Kidney epithelial cell (primary cell): ENCODE results near the gene REXO1. TPM values are rescaled to one million over a fixed set of nuclear protein-coding genes. Genes with fewer than 3 reads are reported as not detected.

Experiments used
- DNase-seq: peaks from one replicate; pipeline ENCODE4 v3.0.0-alpha.2; 2010; ENCODE audit warnings: low read depth
- H3K27me3 ChIP-seq: 2 replicates; pipeline ENCODE4 v1.6.0; 2011; ENCODE audit warnings: low read length; ENCODE audit not compliant: control insufficient read depth, insufficient read depth
- H3K36me3 ChIP-seq: 2 replicates; pipeline ENCODE4 v1.5.1; 2011; ENCODE audit warnings: low read length; ENCODE audit not compliant: control insufficient read depth, insufficient read depth
- H3K4me3 ChIP-seq: 2 replicates; pipeline ENCODE4 v1.5.1; 2011; ENCODE audit warnings: low read depth, mild to moderate bottlenecking, control low read depth, low read length
- total RNA-seq: library from RNA; depleted of rRNA; stranded (reverse); fragments of >200 nt; gene quantifications from 2 replicates; pipeline ENCODE4 v1.2.3, GENCODE V29; 2015
- TF ChIP-seq, protein P1 (sequence below): IDR thresholded peaks from 2 replicates; pipeline ENCODE4 v1.5.1; 2011; ENCODE audit warnings: mild to moderate bottlenecking, moderate library complexity, low read length, control low read depth, inconsistent platforms; ENCODE audit not compliant: insufficient read depth, poor library complexity, severe bottlenecking

The REXO1 gene
- total RNA-seq, 1 donor from 2014 or later, result 18.8 TPM

DNA sequence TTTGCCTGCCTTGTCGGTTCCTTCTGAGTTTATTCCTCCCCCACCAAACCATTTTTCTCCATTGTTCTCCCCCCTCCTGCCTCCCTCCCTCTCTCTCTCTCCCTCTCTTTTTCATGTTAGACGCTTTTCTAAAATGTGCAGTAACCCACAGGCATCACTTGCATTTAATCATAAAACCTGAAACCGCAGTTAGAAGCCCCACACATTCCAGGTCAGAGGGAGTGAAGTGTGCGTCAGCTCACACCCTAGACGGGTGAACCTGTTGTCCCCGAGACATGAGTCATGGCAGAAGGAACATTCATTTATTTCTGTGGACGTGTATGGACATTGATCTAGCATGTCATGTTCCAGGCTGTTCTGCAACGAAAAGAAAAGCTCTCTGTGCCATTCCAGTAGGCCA, 75.1 kb downstream of the REXO1 start:
- H3K36me3 ChIP-seq, result no peaks in the 10 kb centered on the region
- no peak overlapping the region for H3K4me3 ChIP-seq
- peaks cover 54% of the 10 kb centered on the region for H3K27me3 ChIP-seq
- TF ChIP-seq, protein P1, sequence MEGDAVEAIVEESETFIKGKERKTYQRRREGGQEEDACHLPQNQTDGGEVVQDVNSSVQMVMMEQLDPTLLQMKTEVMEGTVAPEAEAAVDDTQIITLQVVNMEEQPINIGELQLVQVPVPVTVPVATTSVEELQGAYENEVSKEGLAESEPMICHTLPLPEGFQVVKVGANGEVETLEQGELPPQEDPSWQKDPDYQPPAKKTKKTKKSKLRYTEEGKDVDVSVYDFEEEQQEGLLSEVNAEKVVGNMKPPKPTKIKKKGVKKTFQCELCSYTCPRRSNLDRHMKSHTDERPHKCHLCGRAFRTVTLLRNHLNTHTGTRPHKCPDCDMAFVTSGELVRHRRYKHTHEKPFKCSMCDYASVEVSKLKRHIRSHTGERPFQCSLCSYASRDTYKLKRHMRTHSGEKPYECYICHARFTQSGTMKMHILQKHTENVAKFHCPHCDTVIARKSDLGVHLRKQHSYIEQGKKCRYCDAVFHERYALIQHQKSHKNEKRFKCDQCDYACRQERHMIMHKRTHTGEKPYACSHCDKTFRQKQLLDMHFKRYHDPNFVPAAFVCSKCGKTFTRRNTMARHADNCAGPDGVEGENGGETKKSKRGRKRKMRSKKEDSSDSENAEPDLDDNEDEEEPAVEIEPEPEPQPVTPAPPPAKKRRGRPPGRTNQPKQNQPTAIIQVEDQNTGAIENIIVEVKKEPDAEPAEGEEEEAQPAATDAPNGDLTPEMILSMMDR, result no peak
- peak; percentile 85 for DNase-seq

DNA sequence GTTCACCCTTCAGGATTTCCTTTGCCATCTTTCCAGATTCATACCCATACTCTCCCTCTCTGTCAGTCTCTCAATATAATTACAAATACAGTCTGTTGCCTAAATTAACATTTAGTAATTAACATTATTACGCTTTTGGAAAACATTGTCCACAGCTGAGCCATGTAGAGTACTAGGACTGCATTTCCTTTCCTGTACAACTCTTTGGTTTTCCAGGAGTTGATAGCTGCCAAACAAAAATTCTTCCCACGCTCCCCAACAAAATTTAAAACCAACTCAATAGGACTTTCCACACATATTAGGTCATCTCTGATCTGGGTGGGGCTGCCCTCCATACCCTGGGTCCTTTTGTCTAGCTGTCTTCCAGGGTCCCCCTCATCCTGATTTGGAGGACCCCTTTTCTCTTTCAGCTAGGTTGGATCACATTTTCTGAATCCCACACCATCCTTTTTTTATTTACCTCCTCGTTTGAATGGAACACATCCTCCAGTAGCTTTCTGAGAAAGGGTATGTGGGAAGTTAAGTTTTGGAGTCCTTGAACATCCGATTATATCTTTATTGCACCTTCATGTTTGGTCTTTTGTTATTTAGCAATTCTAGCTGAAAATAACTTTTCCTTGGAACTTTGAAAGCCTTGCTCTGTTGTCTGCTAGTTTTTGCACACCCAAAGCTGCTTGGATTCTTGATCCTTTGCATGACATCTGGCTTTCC, 77.3 kb downstream of the REXO1 start:
- Histone ChIP-seq H3K4me3 (no peak overlapping the region), H3K27me3 (peaks cover 59% of the 10 kb centered on the region), H3K36me3 (no peaks in the 10 kb centered on the region)
- TF ChIP-seq, protein P1, result no peak
- DNase-seq, result no peak

DNA sequence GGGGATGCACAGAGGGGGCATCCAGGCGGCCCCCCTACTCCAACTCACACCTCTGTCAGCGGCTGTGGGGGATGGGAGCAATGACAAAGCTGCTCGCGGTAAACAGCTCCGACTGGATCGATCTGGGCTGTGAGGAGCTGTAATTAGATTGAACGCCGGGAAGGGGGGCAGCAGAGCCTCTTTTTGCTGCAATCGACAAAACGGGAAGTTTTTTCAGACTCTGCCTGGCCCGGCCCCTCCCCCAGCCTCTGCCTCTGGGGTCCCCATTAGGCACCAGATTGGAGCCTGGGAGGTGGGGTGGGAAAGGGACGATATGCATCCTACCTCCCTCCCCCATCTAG, 78.7 kb downstream of the REXO1 start:
- TF ChIP-seq, protein P1, result no peak
- Histone ChIP-seq H3K36me3 (no peaks in the 10 kb centered on the region), H3K4me3 (no peak overlapping the region), H3K27me3 (peaks cover 60% of the 10 kb centered on the region)
- no peak for DNase-seq

DNA sequence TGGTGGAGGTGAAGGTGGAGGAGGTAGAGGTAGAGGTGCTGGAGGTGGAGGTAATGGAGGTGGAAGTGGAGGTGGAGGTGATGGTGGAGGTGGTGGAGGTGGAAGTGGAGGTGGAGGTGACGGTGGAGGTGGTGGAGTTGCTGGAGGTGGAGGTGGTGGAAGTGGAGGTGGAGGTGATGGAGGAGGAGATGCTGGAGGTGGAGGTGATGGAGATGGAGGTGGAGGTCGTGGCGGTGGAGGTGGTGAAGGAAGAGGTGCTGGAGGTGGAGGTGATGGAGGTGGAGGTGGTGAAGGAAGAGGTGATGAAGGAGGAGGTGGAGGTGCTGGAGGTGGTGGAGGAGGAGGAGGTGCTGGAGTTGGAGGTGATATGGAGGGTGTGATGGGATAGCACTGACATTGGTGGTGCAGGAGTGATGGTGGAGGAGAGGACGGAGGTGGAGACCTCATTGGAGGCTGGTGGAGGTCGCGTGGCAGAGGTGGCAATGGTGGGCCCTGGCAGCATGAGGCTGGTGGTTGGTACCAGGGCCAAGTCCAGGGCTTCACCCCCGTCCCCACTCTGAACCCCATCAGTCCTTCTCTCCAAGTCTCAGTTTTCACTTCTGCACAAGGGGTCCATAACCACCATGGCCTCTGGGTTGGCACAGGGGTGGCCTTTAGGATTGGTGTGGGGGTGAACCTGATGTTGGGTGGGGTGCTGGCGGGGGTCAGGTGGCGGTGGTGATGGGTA, 79.2 kb downstream of the REXO1 start:
- no peak for DNase-seq
- H3K36me3 ChIP-seq, result no peaks in the 10 kb centered on the region
- TF ChIP-seq, protein P1, result no peak

DNA sequence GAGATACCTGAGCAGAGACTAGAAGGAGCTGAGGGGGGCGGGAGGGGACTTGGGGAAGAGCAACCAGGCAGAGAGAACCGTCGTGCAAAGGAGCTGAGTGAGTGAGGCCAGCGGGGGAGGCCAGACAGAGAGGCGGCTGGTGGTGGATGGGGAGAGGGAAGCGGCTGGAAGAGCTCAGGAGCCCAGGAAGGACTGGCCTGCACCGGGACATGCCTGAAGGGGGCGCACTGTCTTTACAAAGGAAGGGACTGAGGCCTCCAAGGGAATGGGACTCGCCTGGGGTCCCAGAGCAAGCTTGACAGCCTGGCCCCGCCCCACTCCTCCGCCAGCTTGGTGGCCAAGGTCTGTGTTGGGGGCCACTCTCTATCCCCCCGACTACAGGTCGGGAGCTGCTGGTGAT, 80.0 kb downstream of the REXO1 start:
- Histone ChIP-seq H3K36me3 (no peaks in the 10 kb centered on the region), H3K27me3 (peaks cover 66% of the 10 kb centered on the region), H3K4me3 (no peak overlapping the region)
- TF ChIP-seq, protein P1, result peak; percentile 17
- DNase-seq, result no peak

More for the DNA sequence above, 79.2 kb downstream of the REXO1 start:
- no peak overlapping the region for H3K4me3 ChIP-seq
- peaks cover 62% of the 10 kb centered on the region for H3K27me3 ChIP-seq
